ENCODE data around the gene PALM3. TPM values are rescaled to one million over a fixed set of nuclear protein-coding genes. Genes with fewer than 3 reads are reported as not detected.
"Not testable (repeated sequence)": the region's sequence is repeated elsewhere in the genome, so short reads cannot be mapped to it uniquely, and the experiment has no call there.

PALM3 gene
- total and polyA plus RNA-seq, 2 donors: 0.18 TPM; not detected in 1

DNA sequence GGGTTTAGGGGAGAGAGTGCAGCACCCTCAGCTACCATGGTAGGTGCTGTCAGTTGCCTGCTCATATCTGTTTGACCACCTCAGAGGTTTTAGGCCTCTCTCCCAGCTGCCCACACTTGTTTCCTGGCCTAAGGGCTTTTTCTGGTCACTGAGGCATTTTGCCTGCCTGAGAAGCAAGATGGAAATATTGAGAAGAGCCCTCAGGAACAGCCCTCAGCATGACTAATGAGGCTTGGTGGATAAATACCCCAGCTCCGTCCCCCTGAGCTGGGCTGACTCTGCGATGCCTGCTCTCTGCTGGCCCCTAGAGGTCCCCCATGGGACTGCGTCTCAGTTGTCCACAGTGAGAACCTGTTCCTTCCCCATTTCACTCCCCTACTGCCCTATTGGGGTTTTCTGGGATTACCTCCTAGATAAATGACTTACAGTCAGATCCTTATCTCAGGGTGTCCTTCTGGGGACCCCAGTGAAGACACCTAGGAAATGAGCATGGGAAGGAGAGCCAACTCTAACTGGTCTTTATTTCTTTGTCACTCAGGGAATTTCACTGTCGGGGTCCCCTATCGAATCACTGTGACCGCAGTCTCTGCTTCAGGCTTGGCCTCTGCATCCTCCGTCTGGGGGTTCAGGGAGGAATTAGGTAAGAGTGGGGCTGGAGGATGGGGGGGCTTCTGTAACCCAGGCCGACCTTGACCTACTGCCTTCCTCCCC, 13.3 kb downstream of the PALM3 start:
- Histone ChIP-seq H3K4me3 (ENCODE audit: low read length in 2 of 2) (no peak overlapping the region), H3K27me3 (ENCODE audit: control insufficient read depth in 2 of 2, insufficient read depth in 1 of 2, low read length in 1 of 2) (no peaks in the 10 kb centered on the region), H3K4me1 (ENCODE audit: control insufficient read depth in 2 of 2, insufficient read depth in 2 of 2, low read length in 2 of 2) (no peaks in the 10 kb centered on the region), H3K9me3 (ENCODE audit: control insufficient read depth in 2 of 2, insufficient read depth in 1 of 2, low read length in 1 of 2) (peaks cover 0 to 9% of the 10 kb centered on the region in 2 donors), H3K36me3 (ENCODE audit: control insufficient read depth in 2 of 2, insufficient read depth in 2 of 2, low read length in 1 of 2) (peaks cover 52 to 54% of the 10 kb centered on the region in 2 donors), H3K27ac (ENCODE audit: low read depth in 1 of 2, low read length in 1 of 2) (no peak overlapping the region)
- WGBS: 96% methylated on average over 8 of the region's 8 CpGs
- DNase-seq (ENCODE audit: low read depth in 6 of 9, low spot score in 9 of 9): peak in 4 of 9 donors; percentile 41 to 66 (median 56)

- not testable (repeated sequence) for DNase-seq (ENCODE audit: low read depth in 6 of 9, low spot score in 9 of 9); H3K4me1 ChIP-seq (ENCODE audit: control insufficient read depth in 2 of 2, insufficient read depth in 2 of 2, low read length in 2 of 2); H3K27ac ChIP-seq (ENCODE audit: low read depth in 1 of 2, low read length in 1 of 2); H3K4me3 ChIP-seq (ENCODE audit: low read length in 2 of 2); H3K27me3 ChIP-seq (ENCODE audit: control insufficient read depth in 2 of 2, insufficient read depth in 1 of 2, low read length in 1 of 2); H3K9me3 ChIP-seq (ENCODE audit: control insufficient read depth in 2 of 2, insufficient read depth in 1 of 2, low read length in 1 of 2)
- peaks cover 55 to 58% of the 10 kb centered on the region in 2 donors for H3K36me3 ChIP-seq (ENCODE audit: control insufficient read depth in 2 of 2, insufficient read depth in 2 of 2, low read length in 1 of 2)
- over 99% methylated on average over 10 of the region's 10 CpGs for WGBS
Measured at GRCh38 chr19:14047866-14048265, 14.0 kb downstream of the PALM3 start.

DNA sequence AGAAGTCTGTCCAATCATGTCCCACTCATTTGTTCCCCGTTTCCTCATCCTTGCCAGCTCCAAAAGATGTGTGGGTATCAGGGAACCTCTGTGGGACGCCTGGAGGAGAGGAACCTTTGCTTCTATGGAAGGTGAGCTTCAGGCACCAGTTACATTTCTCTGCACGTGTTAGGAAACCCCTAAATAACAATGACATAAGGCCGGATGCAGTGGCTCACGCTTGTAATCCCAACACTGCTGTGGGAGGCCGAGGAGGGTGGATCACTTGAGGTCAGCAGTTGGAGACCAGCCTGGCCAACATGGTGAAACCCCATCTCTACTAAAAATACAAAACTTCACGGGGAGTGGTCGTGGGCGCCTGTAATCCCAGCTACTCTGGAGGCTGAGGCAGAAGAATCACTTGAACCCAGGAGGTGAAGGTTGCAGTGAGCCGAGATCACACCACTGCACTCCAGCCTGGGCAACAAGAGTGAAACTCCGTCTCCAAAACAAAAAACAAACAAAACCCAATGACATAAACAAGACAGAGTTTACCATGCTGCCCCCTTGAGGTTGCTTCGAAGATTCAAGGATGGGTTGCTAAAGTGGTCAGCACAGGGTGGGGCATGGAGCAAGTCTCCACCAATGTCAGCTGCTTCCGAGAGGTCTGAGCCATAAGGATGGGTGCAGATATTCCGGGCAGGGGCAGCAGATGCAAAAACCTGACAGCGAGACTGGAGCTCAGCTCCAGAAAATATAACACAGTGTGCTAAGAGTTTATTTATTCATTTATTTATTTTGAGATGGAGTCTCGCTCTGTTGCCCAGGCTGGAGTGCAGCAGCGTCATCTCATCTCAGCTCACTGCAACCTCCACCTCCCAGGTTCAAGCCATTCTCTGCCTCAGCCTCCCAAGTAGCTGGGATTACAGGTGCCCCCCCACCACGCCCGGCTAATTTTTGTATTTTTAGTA, 18.9 kb downstream of the PALM3 start:
- peaks cover 42 to 43% of the 10 kb centered on the region in 2 donors for H3K36me3 ChIP-seq (ENCODE audit: control insufficient read depth in 2 of 2, insufficient read depth in 2 of 2, low read length in 1 of 2)
- WGBS: 87% methylated on average over 19 of the region's 19 CpGs
- H3K27ac ChIP-seq (ENCODE audit: low read depth in 1 of 2, low read length in 1 of 2); H3K27me3 ChIP-seq (ENCODE audit: control insufficient read depth in 2 of 2, insufficient read depth in 1 of 2, low read length in 1 of 2); H3K4me3 ChIP-seq (ENCODE audit: low read length in 2 of 2); H3K4me1 ChIP-seq (ENCODE audit: control insufficient read depth in 2 of 2, insufficient read depth in 2 of 2, low read length in 2 of 2); H3K9me3 ChIP-seq (ENCODE audit: control insufficient read depth in 2 of 2, insufficient read depth in 1 of 2, low read length in 1 of 2): not testable (repeated sequence)
- DNase-seq (ENCODE audit: low read depth in 6 of 9, low spot score in 9 of 9): peak in 7 of 9 donors; percentile 38 to 74 (median 47)

DNA sequence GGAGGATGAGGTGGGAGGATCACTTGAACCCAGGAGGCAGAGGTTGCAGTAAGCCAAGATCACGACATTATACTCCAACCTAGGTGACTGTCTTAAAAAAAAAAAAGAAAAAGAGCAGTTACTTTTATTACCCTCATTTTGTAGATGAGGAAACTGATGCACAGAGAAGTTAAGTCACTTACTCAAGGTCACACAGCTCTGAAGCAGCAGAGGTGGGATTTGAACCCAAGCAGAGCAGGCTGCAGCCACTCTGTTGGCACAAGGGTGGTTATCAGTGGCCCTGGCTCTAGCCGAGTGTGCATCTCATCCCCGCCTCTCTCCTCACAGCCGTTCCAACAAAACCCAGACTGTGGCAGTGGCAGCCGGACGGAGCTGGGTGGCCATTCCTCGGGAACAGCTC, 22.7 kb downstream of the PALM3 start:
- 88% methylated on average over 7 of the region's 7 CpGs for WGBS
- no peak for DNase-seq (ENCODE audit: low read depth in 6 of 9, low spot score in 9 of 9)
- no peaks in the 10 kb centered on the region for H3K27me3 ChIP-seq (ENCODE audit: control insufficient read depth in 2 of 2, insufficient read depth in 1 of 2, low read length in 1 of 2)
- no peak overlapping the region for H3K4me3 ChIP-seq (ENCODE audit: low read length in 2 of 2)
- peaks cover 28 to 33% of the 10 kb centered on the region in 2 donors for H3K36me3 ChIP-seq (ENCODE audit: control insufficient read depth in 2 of 2, insufficient read depth in 2 of 2, low read length in 1 of 2)
- no peaks in the 10 kb centered on the region for H3K9me3 ChIP-seq (ENCODE audit: control insufficient read depth in 2 of 2, insufficient read depth in 1 of 2, low read length in 1 of 2)
- H3K27ac ChIP-seq (ENCODE audit: low read depth in 1 of 2, low read length in 1 of 2): no peak overlapping the region
- H3K4me1 ChIP-seq (ENCODE audit: control insufficient read depth in 2 of 2, insufficient read depth in 2 of 2, low read length in 2 of 2): no peaks in the 10 kb centered on the region

DNA sequence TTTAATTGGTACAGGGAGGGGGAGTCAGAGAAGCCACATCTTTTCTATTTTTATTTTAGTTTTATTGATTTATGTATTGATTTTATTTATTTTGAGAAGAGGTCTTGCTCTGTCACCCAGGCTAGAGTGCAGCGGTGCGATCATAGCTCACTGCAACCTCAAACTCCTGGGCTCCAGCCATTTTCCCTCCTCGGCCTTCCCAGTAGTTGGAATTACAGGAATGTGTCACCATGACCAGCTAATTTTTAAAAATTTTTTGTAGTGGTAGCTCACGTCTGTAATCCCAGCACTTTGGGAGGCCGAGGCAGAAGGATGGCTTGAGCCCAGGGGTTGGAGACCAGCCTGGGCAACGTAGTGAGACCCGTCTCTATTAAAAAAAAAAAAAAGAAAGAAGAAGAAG, 26.2 kb downstream of the PALM3 start:
- Histone ChIP-seq H3K4me1 (ENCODE audit: control insufficient read depth in 2 of 2, insufficient read depth in 2 of 2, low read length in 2 of 2) (peaks cover 0 to 16% of the 10 kb centered on the region in 2 donors), H3K27me3 (ENCODE audit: control insufficient read depth in 2 of 2, insufficient read depth in 1 of 2, low read length in 1 of 2) (peaks cover 0 to 6% of the 10 kb centered on the region in 2 donors), H3K4me3 (ENCODE audit: low read length in 2 of 2) (no peak overlapping the region), H3K27ac (ENCODE audit: low read depth in 1 of 2, low read length in 1 of 2) (no peak overlapping the region), H3K9me3 (ENCODE audit: control insufficient read depth in 2 of 2, insufficient read depth in 1 of 2, low read length in 1 of 2) (no peaks in the 10 kb centered on the region), H3K36me3 (ENCODE audit: control insufficient read depth in 2 of 2, insufficient read depth in 2 of 2, low read length in 1 of 2) (peaks cover 19 to 22% of the 10 kb centered on the region in 2 donors)
- 89% methylated on average over 7 of the region's 7 CpGs for WGBS
- DNase-seq (ENCODE audit: low read depth in 6 of 9, low spot score in 9 of 9): no peak

GRCh38 chr19:14035159-14035558, 26.7 kb downstream of the PALM3 start:
- not testable (repeated sequence) for H3K4me3 ChIP-seq (ENCODE audit: low read length in 2 of 2); H3K9me3 ChIP-seq (ENCODE audit: control insufficient read depth in 2 of 2, insufficient read depth in 1 of 2, low read length in 1 of 2); DNase-seq (ENCODE audit: low read depth in 6 of 9, low spot score in 9 of 9); H3K27ac ChIP-seq (ENCODE audit: low read depth in 1 of 2, low read length in 1 of 2); H3K27me3 ChIP-seq (ENCODE audit: control insufficient read depth in 2 of 2, insufficient read depth in 1 of 2, low read length in 1 of 2)
- Histone ChIP-seq H3K4me1 (ENCODE audit: control insufficient read depth in 2 of 2, insufficient read depth in 2 of 2, low read length in 2 of 2) (peaks cover 0 to 16% of the 10 kb centered on the region in 2 donors), H3K36me3 (ENCODE audit: control insufficient read depth in 2 of 2, insufficient read depth in 2 of 2, low read length in 1 of 2) (peaks cover 14 to 22% of the 10 kb centered on the region in 2 donors)
- WGBS: 98% methylated on average over 12 of the region's 12 CpGs

DNA sequence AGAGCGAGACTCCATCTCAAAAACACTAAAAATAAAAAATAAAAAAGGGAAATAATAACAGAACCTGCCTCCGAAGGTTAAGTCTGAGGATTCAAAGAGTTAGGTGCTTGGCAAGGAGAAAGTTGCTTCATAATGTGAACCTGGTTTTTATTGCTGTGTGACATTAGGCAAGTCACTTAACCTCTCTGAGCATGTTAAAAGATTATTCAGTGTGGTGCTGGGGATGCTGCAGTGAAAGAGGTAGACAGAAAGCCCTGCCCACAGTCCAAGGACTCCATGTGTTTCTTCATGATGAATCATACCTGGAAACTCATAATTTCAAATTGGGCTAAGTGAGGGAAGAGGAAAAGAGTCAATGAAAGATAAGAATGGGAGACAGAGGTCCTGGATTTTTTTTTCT, 27.9 kb downstream of the PALM3 start:
- peaks cover 0 to 6% of the 10 kb centered on the region in 2 donors for H3K27me3 ChIP-seq (ENCODE audit: control insufficient read depth in 2 of 2, insufficient read depth in 1 of 2, low read length in 1 of 2)
- H3K9me3 ChIP-seq (ENCODE audit: control insufficient read depth in 2 of 2, insufficient read depth in 1 of 2, low read length in 1 of 2): no peaks in the 10 kb centered on the region
- peaks cover 0 to 16% of the 10 kb centered on the region in 2 donors for H3K4me1 ChIP-seq (ENCODE audit: control insufficient read depth in 2 of 2, insufficient read depth in 2 of 2, low read length in 2 of 2)
- over 99% methylated on average over 2 of the region's 2 CpGs for WGBS
- DNase-seq (ENCODE audit: low read depth in 6 of 9, low spot score in 9 of 9): no peak
- H3K36me3 ChIP-seq (ENCODE audit: control insufficient read depth in 2 of 2, insufficient read depth in 2 of 2, low read length in 1 of 2): peaks cover 3 to 12% of the 10 kb centered on the region in 2 donors
- H3K4me3 ChIP-seq (ENCODE audit: low read length in 2 of 2): no peak overlapping the region
- H3K27ac ChIP-seq (ENCODE audit: low read depth in 1 of 2, low read length in 1 of 2): no peak overlapping the region

DNA sequence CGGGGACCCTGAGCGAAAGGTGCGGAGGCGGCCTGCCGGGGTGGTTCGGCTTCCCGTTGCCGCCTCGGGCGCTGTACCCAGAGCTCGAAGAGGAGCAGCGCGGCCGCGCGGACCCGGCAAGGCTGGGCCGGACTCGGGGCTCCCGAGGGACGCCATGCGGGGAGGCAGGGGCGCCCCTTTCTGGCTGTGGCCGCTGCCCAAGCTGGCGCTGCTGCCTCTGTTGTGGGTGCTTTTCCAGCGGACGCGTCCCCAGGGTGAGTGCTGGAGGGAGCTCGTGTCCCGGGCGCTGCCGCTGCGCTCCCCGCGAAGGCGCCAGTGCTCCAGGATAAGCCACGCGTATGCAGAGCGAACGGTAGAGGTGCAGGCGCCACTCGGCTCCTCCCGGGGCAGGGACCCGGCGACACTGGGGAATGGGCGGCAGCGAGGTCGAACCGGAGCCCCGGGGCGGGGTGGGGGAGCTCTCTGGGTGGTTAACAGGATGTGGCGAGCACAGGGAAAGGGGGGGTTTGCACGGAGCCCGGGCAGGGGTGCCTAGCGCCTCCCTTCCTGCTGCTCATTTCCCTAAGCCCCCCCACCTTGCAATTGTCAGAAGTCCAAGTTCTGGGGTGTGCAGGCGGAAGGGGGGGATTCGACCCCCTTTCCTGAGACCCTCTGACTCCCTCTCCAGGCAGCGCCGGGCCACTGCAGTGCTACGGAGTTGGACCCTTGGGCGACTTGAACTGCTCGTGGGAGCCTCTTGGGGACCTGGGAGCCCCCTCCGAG, 30.0 kb downstream of the PALM3 start, which contains the start of gene IL27RA:
IL27RA (plus strand) TSS at position 44 of the 762 bp plus-strand sequence; CDS start at position 155, 111 bp downstream.
- Histone ChIP-seq H3K4me1 (ENCODE audit: control insufficient read depth in 2 of 2, insufficient read depth in 2 of 2, low read length in 2 of 2) (peaks cover 0 to 16% of the 10 kb centered on the region in 2 donors), H3K36me3 (ENCODE audit: control insufficient read depth in 2 of 2, insufficient read depth in 2 of 2, low read length in 1 of 2) (peaks cover 0 to 7% of the 10 kb centered on the region in 2 donors), H3K9me3 (ENCODE audit: control insufficient read depth in 2 of 2, insufficient read depth in 1 of 2, low read length in 1 of 2) (no peaks in the 10 kb centered on the region), H3K4me3 (ENCODE audit: low read length in 2 of 2) (peak within 1 kb of the TSS; percentile 68 to 85), H3K27ac (ENCODE audit: low read depth in 1 of 2, low read length in 1 of 2) (peak within 1 kb of the TSS; percentile 88 to 96), H3K27me3 (ENCODE audit: control insufficient read depth in 2 of 2, insufficient read depth in 1 of 2, low read length in 1 of 2) (peaks cover 0 to 12% of the 10 kb centered on the region in 2 donors)
- DNase-seq (ENCODE audit: low read depth in 6 of 9, low spot score in 9 of 9): peak; percentile 62 to 90 (median 73)
- WGBS: under 1% methylated on average over 63 of the region's 63 CpGs

Data from thymus (tissue), 11 donors.